Stimulated activated CD8-positive, alpha-beta memory T cell treated with anti-CD3 and anti-CD28 coated beads, Interleukin-4, amount 100 ng/mL, for 48 hours (primary cell): ENCODE measurements around the gene FRMD5.
"Not testable (repeated sequence)": the region's sequence is repeated elsewhere in the genome, so short reads cannot be mapped to it uniquely, and the experiment has no call there.

Experiments
- DNase-seq: peaks from one replicate; pipeline ENCODE4 v3.0.0-alpha.2; 2020

The FRMD5 gene

GRCh38 chr15:44029003-44029402, 166.1 kb downstream of the FRMD5 start:
- no peak for DNase-seq

GRCh38 chr15:44028349-44028748, 166.7 kb downstream of the FRMD5 start:
- DNase-seq: no peak

GRCh38 chr15:44024155-44024554, 170.9 kb downstream of the FRMD5 start:
- no peak for DNase-seq

GRCh38 chr15:44023176-44023575, 171.9 kb downstream of the FRMD5 start:
- no peak for DNase-seq

- DNase-seq: no peak
These were observed 176.9 kb downstream of the FRMD5 start for GRCh38 chr15:44018151-44018550.

- DNase-seq: no peak
These were observed 179.3 kb downstream of the FRMD5 start for GRCh38 chr15:44015545-44016305.

- no peak for DNase-seq
These were observed 183.7 kb downstream of the FRMD5 start for GRCh38 chr15:44011238-44011854.

GRCh38 chr15:44010089-44010488, 185.0 kb downstream of the FRMD5 start:
- no peak for DNase-seq

GRCh38 chr15:44009038-44009437, 186.0 kb downstream of the FRMD5 start:
- DNase-seq: no peak

GRCh38 chr15:44000248-44000647, 194.8 kb downstream of the FRMD5 start:
- DNase-seq: not testable (repeated sequence)

GRCh38 chr15:43998607-43999006, 196.5 kb downstream of the FRMD5 start:
- no peak for DNase-seq

- no peak for DNase-seq
These were observed 203.9 kb downstream of the FRMD5 start for GRCh38 chr15:43991206-43991605.

GRCh38 chr15:43989938-43990337, 205.1 kb downstream of the FRMD5 start:
- DNase-seq: no peak

- no peak for DNase-seq
These were observed 206.2 kb downstream of the FRMD5 start for GRCh38 chr15:43988900-43989299.

- no peak for DNase-seq
These were observed 207.1 kb downstream of the FRMD5 start for GRCh38 chr15:43987924-43988323.

GRCh38 chr15:43985976-43986680, 208.9 kb downstream of the FRMD5 start:
- no peak for DNase-seq

- no peak for DNase-seq
These were observed 213.5 kb downstream of the FRMD5 start for GRCh38 chr15:43981576-43981975.

- DNase-seq: peak; percentile 70
These were observed 217.8 kb downstream of the FRMD5 start for GRCh38 chr15:43977072-43977884.

GRCh38 chr15:43975770-43976169, 219.3 kb downstream of the FRMD5 start:
- DNase-seq: no peak

GRCh38 chr15:43975326-43975725, 219.7 kb downstream of the FRMD5 start:
- DNase-seq: no peak

GRCh38 chr15:43974852-43975251, 220.2 kb downstream of the FRMD5 start:
- DNase-seq: no peak

GRCh38 chr15:43969802-43970375, 225.2 kb downstream of the FRMD5 start:
- no peak for DNase-seq

GRCh38 chr15:43968551-43968950, 226.5 kb downstream of the FRMD5 start:
- no peak for DNase-seq
